Activated CD8-positive, alpha-beta T cell treated with anti-CD3 and anti-CD28 coated beads, Interleukin-2, amount 10 ng/mL, durations not matched to agents 7 days and 5 days (primary cell): ENCODE data around the gene CSAD. TPM values are rescaled to one million over a fixed set of nuclear protein-coding genes. Genes with fewer than 3 reads are reported as not detected.

Experiments
- ATAC-seq: fragments of 150-1000 bp; cut with Tn5 transposase; one replicate; pipeline ENCODE4 v1.10.0; 2021; ENCODE audit warnings: moderate library complexity
- CTCF ChIA-PET: fragments of 350-600 bp; sonication (Branson Sonifier 250); formaldehyde crosslinking; loops from one replicate; lab custom pipeline; 2021; ENCODE audit warnings: antibody characterized with exemption; lab: Charles Lee
- POLR2A ChIA-PET: fragments of 350-600 bp; sonication (Branson Sonifier 250); formaldehyde crosslinking; loops from one replicate; lab custom pipeline; 2021; ENCODE audit warnings: antibody characterized with exemption; lab: Charles Lee
- DNase-seq: peaks from one replicate; pipeline ENCODE4 v3.0.0-alpha.2; 2020
- H3K27ac Mint-ChIP-seq: one replicate; pipeline ENCODE4 v1.8.0; 2021; ENCODE audit warnings: mild to moderate bottlenecking, mixed read lengths
- H3K27me3 Mint-ChIP-seq: one replicate; pipeline ENCODE4 v1.8.0; 2021; ENCODE audit warnings: low read depth, mixed read lengths
- H3K36me3 Mint-ChIP-seq: one replicate; pipeline ENCODE4 v1.8.0; 2021; ENCODE audit warnings: low read depth, mixed read lengths
- H3K4me1 Mint-ChIP-seq: one replicate; pipeline ENCODE4 v1.8.0; 2021; ENCODE audit warnings: low read depth, mixed read lengths
- H3K4me3 Mint-ChIP-seq: one replicate; pipeline ENCODE4 v1.8.0; 2021; ENCODE audit warnings: mild to moderate bottlenecking, mixed read lengths
- H3K9me3 Mint-ChIP-seq: one replicate; pipeline ENCODE4 v1.8.0; 2022; ENCODE audit warnings: mixed read lengths; ENCODE audit not compliant: insufficient read depth
- total RNA-seq, 2 experiments: library from RNA; stranded (reverse); gene quantifications; one replicate each; pipeline ENCODE4 v1.2.3, GENCODE V29; 2021

Gene CSAD
- total RNA-seq, 2 experiments from 2014 or later: 15.7 to 17.0 TPM

DNA sequence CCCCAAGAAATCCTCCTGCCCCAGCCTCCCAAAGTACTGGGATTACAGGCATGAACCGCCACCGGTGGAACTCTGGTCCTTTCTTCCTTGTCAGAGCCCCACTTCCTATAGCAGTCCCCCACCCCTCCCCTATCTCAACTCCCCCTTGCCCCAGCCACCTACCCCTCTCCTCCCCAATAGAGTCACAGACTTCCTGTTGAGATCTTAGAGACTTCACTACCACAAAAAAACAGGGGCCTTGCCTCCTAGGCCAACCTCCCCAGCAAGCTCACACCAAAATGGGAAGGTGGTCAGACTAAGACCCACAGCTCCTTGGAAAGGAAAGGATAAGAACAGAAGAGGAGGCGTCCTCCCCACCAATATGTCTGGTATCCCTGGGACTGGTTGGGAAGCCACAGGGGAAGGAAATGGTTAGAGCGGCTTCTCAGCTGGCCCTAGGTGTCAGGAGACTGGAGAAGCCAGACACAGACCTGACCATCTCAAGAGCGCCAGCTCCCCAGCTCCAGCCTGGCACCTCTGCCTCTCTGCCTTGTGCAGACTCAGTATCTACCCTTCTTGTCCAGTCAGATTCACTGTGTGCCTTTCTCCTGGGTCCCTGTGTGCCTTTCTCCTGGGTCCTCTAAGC lies 17.9 kb upstream of the CSAD start:
- peak overlapping the region; percentile 86 for H3K27ac Mint-ChIP-seq
- H3K9me3 Mint-ChIP-seq: no peaks in the 10 kb centered on the region
- H3K4me1 Mint-ChIP-seq: peaks cover 65% of the 10 kb centered on the region
- no peak for DNase-seq
- POLR2A ChIA-PET: interaction anchor here (0.7 to 7.9 kb wide), 9 partner anchors 8 to 96 kb away, joined by 3 to 57 read pairs (median 4); partner anchors contain the start of genes CSAD, ESPL1, ITGB7 and SOAT2
- CTCF ChIA-PET: interaction anchor here (0.9 to 6.5 kb wide), 21 partner anchors 9 to 154 kb away, joined by 3 to 58 read pairs (median 6); partner anchors contain the start of genes AAAS, CSAD, ESPL1 and SOAT2
- ATAC-seq: peak; percentile 54
- H3K27me3 Mint-ChIP-seq: no peaks in the 10 kb centered on the region
- H3K4me3 Mint-ChIP-seq: peak overlapping the region; percentile 62
- H3K36me3 Mint-ChIP-seq: peaks cover 82% of the 10 kb centered on the region

DNA sequence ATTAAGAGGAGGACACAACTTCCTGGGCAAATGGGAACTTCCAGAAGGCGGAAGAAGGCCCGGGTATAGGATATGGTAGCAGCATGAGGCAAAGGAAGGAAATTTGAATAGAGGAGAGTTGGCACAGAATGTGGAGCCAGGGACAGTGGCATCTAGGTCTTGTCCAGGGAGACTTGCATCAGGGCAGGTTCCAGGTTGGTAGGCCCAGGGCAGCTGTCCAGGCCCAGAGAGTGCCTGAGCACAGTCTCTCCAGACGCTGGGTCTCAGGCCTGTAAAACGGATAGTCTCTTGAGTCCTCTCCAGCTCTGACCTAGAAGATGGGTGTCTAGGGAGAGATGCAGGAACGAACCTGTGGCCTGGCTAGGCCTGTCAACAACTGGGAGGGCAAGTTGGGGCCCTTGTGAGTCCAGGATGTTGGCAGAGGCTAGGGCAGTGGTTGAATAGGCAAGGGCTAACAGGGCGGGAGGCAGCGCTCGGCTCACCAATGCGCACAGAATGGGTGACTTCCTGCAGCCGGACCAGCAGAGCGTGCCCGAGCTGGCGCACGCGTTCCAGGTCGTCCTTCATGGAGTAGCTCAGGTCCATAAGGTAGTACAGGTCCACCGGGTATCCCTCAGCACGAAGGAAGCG lies 16.4 kb upstream of the CSAD start:
- ChIA-PET CTCF (interaction anchor here (0.8 to 6.5 kb wide), 12 partner anchors 8 to 131 kb away, joined by 3 to 58 read pairs (median 6); partner anchors contain the start of genes AAAS, CSAD, SOAT2 and ZNF740), POLR2A (interaction anchor here (0.7 to 7.9 kb wide), 4 partner anchors 8 to 71 kb away, joined by 3 to 57 read pairs (median 16); partner anchors contain the start of genes CSAD, ESPL1 and ZNF740)
- H3K9me3 Mint-ChIP-seq: no peaks in the 10 kb centered on the region
- peaks cover 57% of the 10 kb centered on the region for H3K4me1 Mint-ChIP-seq
- H3K36me3 Mint-ChIP-seq: peaks cover 89% of the 10 kb centered on the region
- no peak overlapping the region for H3K4me3 Mint-ChIP-seq
- H3K27ac Mint-ChIP-seq: peak overlapping the region; percentile 71
- DNase-seq: no peak
- no peak for ATAC-seq
- no peaks in the 10 kb centered on the region for H3K27me3 Mint-ChIP-seq

DNA sequence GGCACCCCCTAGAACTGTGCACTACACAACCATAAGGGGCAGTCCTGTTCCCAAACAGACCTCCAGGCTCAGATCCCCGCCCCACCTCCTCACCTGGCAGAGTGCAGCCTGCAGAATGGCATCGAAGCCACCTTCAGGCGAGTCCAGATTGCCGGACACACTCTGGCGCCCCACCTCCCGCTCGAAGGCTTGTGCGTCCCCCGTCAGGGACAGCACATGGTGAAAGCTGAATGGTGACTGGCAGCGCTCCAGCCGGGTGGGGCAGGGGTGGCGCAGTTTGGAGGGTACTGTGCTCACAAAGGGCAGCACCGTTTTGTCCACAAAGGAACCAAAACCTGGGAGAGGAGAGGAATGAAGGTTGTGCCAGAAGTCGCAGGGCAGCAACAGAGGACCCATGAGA lies 15.8 kb upstream of the CSAD start:
- ChIA-PET POLR2A (interaction anchor here (1.3 to 7.9 kb wide), 2 partner anchors 9 to 15 kb away, joined by 3 to 57 read pairs; partner anchors contain the start of genes CSAD and ZNF740), CTCF (interaction anchor here (1.1 to 6.5 kb wide), 5 partner anchors 7 to 125 kb away, joined by 3 to 58 read pairs (median 18); partner anchors contain the start of genes AAAS and ESPL1)
- Mint-ChIP-seq H3K4me3 (peak overlapping the region; percentile 32), H3K36me3 (peaks cover 92% of the 10 kb centered on the region), H3K4me1 (peaks cover 56% of the 10 kb centered on the region), H3K27me3 (no peaks in the 10 kb centered on the region), H3K9me3 (no peaks in the 10 kb centered on the region), H3K27ac (peak overlapping the region; percentile 71)
- no peak for ATAC-seq
- DNase-seq: no peak

DNA sequence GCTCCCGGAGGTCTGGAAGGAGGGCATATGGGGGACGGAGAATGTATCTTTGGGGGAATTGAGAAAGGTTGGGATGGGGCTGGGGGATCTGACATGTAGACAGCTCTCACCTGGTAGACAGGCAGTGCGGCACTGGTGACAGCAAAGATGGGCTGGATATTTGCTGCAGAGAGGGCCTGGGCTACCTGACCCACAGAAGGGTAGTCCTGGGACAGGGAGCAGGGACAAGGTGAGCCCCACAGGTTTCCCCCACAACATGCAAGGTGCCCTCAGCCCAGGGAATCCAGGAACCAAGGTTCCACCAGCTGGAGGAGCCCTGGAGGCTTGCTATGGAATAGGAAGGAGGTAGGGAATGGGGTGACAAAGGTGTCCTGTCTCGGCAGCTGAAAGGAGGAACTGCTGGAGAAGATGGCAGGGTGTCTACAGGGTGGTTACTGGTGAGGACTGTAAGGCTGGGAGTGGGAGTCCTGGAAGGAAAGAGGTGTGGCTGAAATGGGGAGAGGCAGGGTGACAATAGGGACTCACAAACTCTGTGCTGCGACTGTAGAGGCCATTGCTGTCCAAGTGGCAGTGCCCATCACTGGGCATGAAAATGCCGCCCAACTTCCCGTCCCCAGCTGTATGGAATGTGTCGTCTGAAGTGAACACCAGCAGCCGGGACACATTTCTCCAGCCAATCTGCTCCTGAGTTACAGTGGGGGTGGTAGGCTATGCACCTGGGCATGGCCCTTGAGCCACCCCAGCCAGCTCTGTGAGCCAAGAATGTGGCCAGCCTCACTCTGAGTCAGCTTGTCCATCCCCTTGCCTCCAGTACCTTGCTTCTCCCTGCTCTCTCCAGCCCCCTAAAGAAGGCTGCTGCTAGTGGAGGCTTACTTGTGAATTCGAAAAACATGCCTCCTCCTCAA lies 15.0 kb upstream of the CSAD start:
- CTCF ChIA-PET: interaction anchor here (0.9 to 4.9 kb wide), 6 partner anchors 9 to 126 kb away, joined by 3 to 18 read pairs (median 3); partner anchors contain the start of genes AAAS and ESPL1
- no peak for DNase-seq
- Mint-ChIP-seq H3K36me3 (peaks cover 93% of the 10 kb centered on the region), H3K9me3 (no peaks in the 10 kb centered on the region), H3K27ac (peak overlapping the region; percentile 15), H3K4me1 (peaks cover 57% of the 10 kb centered on the region), H3K27me3 (no peaks in the 10 kb centered on the region), H3K4me3 (no peak overlapping the region)
- ATAC-seq: no peak
- POLR2A ChIA-PET: interaction anchor here (1.1 to 7.9 kb wide), 4 partner anchors 9 to 99 kb away, joined by 3 to 57 read pairs (median 4); partner anchors contain the start of genes CSAD, PFDN5 and ZNF740

GRCh38 chr12:53194973-53195372 lies 14.2 kb upstream of the CSAD start:
- H3K27ac Mint-ChIP-seq: no peak overlapping the region
- DNase-seq: no peak
- ChIA-PET POLR2A (interaction anchor here (0.6 to 7.9 kb wide), 4 partner anchors 10 to 237 kb away, joined by 3 to 57 read pairs (median 4); partner anchors contain the start of genes CSAD, PFDN5 and ZNF740), CTCF (interaction anchor here (0.7 to 1.1 kb wide), 5 partner anchors 9 to 73 kb away, joined by 3 to 5 read pairs (median 3); partner anchors contain the start of gene ESPL1)
- no peaks in the 10 kb centered on the region for H3K27me3 Mint-ChIP-seq
- H3K9me3 Mint-ChIP-seq: no peaks in the 10 kb centered on the region
- H3K36me3 Mint-ChIP-seq: peaks cover 90% of the 10 kb centered on the region
- no peak for ATAC-seq
- no peak overlapping the region for H3K4me3 Mint-ChIP-seq
- peaks cover 55% of the 10 kb centered on the region for H3K4me1 Mint-ChIP-seq

DNA sequence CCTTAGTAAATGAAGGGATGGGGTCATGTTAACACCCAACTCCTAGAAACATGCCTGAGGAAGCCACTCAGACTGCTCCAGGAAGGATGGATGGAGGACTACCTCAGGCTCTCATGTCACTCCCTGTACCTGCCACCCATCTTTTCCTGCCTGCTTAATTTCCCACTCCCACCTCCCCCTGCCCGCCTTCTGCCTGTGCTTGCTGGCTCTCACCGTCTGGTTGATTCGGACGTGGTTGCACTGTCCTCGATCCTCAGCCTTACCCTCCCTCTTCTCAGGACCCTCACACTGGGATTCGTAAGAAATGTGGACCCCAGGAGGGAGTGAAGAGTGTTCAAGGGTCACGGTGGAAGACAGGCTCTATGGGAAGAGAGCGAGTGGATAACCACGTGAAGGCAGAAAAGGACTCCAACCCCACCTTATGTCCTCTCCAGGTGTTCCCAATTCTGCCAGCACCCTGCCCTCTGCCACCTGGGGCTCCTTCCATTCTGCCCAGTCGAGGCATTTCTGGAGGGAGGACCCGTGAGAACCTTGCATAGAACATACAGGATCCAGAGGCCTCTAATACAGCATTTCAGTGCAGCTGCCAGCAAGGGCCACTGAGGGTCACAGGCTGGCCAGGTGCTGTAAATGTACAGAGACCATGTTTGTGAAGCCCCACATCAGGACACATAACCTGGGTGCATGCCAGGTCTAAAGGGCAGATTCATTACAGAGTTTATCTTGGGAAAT lies 13.4 kb upstream of the CSAD start:
- ChIA-PET POLR2A (interaction anchor here (1.3 to 7.9 kb wide), 3 partner anchors 9 to 14 kb away, joined by 4 to 57 read pairs (median 33); partner anchors contain the start of genes CSAD and ZNF740), CTCF (interaction anchor here (0.6 to 1.1 kb wide), 5 partner anchors 12 to 74 kb away, joined by 3 to 5 read pairs (median 3); partner anchors contain the start of gene ESPL1)
- peaks cover 90% of the 10 kb centered on the region for H3K36me3 Mint-ChIP-seq

GRCh38 chr12:53193040-53193439 lies 12.3 kb upstream of the CSAD start:
- Mint-ChIP-seq H3K9me3 (no peaks in the 10 kb centered on the region), H3K4me1 (peaks cover 45% of the 10 kb centered on the region), H3K27me3 (no peaks in the 10 kb centered on the region), H3K27ac (peak overlapping the region; percentile 3), H3K4me3 (no peak overlapping the region), H3K36me3 (peaks cover 89% of the 10 kb centered on the region)
- POLR2A ChIA-PET: interaction anchor here (0.5 to 6.5 kb wide), 3 partner anchors 9 to 17 kb away, joined by 3 to 33 read pairs (median 3); partner anchors contain the start of genes CSAD and ZNF740
- ATAC-seq: no peak
- DNase-seq: no peak
- CTCF ChIA-PET: interaction anchor here (0.6 to 2.1 kb wide), 3 partner anchors 11 to 128 kb away, joined by 3 to 7 read pairs (median 5); partner anchors contain the start of gene AAAS

More for the DNA sequence above, 13.4 kb upstream of the CSAD start:
- ATAC-seq (no peak), DNase-seq (no peak)
- H3K9me3 Mint-ChIP-seq: no peaks in the 10 kb centered on the region
- no peak overlapping the region for H3K27ac Mint-ChIP-seq
- H3K4me3 Mint-ChIP-seq: no peak overlapping the region
- H3K4me1 Mint-ChIP-seq: peaks cover 53% of the 10 kb centered on the region
- H3K27me3 Mint-ChIP-seq: no peaks in the 10 kb centered on the region

DNA sequence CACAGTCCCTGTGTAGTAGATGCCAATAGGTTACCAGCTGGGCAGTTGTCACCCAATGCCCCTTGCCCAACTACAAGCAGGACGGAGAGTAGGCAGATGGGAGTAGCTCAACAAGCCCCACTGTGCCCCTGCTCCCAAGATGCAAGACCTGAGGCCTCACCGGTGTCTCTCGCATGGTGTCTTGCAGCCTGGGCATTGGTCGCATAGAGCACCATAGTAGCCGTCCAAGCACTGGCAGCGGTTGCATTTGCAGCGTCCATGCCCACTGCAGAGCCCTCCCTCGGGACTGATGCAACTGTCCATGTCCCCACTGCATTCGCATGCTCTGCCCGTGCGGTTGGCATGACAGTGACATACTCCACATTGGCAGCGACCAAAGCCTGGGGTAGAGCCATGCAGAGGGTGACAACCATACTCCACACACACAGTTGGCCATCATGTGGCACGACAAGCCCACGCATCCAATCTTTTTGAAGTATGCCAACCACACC lies 11.9 kb upstream of the CSAD start:
- ATAC-seq (no peak), DNase-seq (no peak)
- ChIA-PET CTCF (interaction anchor here (1.6 to 3.5 kb wide), 3 partner anchors 11 to 129 kb away, joined by 5 to 33 read pairs (median 7); partner anchors contain the start of genes AAAS, CSAD and ZNF740), POLR2A (interaction anchor here (0.9 to 6.5 kb wide), 3 partner anchors 8 to 91 kb away, joined by 3 to 33 read pairs (median 3); partner anchors contain the start of genes CSAD and ZNF740)
- Mint-ChIP-seq H3K27me3 (no peaks in the 10 kb centered on the region), H3K4me1 (peaks cover 41% of the 10 kb centered on the region), H3K4me3 (no peak overlapping the region), H3K9me3 (no peaks in the 10 kb centered on the region), H3K36me3 (peaks cover 90% of the 10 kb centered on the region), H3K27ac (peak overlapping the region; percentile 3)

DNA sequence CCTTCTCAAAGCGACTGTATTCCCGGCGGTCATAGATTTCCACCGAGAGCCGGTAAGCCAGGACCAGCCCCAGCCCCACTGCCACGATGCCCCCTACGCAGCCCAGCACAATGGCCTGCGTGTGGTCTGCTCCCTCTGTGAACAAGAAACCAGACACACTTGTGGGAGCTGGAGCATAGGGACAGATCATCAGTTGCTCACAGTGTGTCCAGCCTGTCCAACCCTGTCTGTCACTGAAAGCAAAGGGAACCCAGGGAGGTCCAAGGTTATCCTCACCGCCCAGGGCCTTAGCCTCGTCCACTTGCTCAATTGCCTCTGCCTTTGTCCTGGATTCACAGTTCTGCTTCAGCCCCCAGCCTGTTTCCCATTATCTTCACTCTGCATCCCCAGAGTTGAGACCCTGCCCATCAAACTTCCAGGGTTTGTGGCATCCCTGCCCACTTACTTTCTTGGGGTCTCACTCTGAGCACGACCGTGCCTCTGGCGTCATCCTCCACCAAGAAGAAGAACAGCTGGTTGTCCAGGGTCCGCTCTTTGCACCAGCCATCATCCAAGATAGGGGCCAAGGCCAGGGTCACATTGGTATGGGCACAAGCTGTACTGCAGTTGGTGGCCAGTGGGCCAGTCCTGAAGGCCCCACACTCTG lies 11.3 kb upstream of the CSAD start:
- POLR2A ChIA-PET: interaction anchor here (0.9 to 6.5 kb wide), 3 partner anchors 8 to 91 kb away, joined by 3 to 33 read pairs (median 3); partner anchors contain the start of genes CSAD and ZNF740
- no peaks in the 10 kb centered on the region for H3K9me3 Mint-ChIP-seq
- CTCF ChIA-PET: interaction anchor here (1.6 to 5.8 kb wide), 5 partner anchors 8 to 129 kb away, joined by 5 to 47 read pairs (median 7); partner anchors contain the start of genes AAAS, CSAD and ZNF740

More for the DNA sequence above, 11.3 kb upstream of the CSAD start:
- Mint-ChIP-seq H3K27me3 (no peaks in the 10 kb centered on the region), H3K36me3 (peaks cover 92% of the 10 kb centered on the region), H3K4me1 (peaks cover 37% of the 10 kb centered on the region), H3K4me3 (no peak overlapping the region), H3K27ac (peak overlapping the region; percentile 60)
- ATAC-seq (no peak), DNase-seq (no peak)
